ENCODE measurements around the gene TMX2.
"Not testable (repeated sequence)": the region's sequence is repeated elsewhere in the genome, so short reads cannot be mapped to it uniquely, and the experiment has no call there.

TMX2 gene, protein sequence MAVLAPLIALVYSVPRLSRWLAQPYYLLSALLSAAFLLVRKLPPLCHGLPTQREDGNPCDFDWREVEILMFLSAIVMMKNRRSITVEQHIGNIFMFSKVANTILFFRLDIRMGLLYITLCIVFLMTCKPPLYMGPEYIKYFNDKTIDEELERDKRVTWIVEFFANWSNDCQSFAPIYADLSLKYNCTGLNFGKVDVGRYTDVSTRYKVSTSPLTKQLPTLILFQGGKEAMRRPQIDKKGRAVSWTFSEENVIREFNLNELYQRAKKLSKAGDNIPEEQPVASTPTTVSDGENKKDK

DNA sequence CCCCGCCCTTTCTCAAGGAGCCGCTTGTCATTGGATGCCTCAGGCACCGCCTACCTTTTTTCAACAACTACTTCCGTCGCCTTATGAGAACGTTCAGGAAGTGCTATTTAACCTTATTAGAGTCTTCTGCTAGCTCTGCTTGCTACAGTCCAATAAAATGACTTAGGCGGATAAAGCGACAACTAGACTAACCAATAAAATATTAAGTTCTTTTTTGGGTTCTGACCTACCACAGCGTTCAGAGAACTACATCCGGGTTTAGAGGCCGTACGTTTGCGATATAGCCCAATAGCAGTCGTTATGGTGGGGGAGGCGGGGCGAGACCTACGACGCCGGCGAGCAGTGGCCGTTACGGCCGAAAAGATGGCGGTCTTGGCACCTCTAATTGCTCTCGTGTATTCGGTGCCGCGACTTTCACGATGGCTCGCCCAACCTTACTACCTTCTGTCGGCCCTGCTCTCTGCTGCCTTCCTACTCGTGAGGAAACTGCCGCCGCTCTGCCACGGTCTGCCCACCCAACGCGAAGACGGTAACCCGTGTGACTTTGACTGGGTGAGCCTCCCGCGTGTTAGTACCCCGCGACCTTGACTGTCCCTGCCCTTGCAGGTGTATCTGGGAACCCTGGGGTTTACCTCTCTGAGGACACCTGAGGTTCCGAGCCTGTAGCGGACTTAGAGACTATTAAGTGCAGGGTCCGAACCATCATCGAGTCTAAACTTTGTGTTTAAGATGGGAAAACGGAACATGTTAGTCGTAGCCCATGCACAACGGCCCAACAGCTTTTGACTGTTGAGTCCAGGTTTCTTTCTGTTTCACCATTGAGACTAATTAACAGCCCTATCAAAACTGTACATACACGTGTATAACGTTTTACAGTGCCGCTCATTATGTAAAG lies at the start of gene TMX2:
TSS of gene TMX2 (plus strand) at position 338 of the 895 bp plus-strand sequence. CDS start at position 364, 26 bp downstream.
- DNase-seq: peak; percentile 90 to 92

GRCh38 chr11:57662893-57663292 lies 49.5 kb upstream of the TMX2 start:
- no peak for DNase-seq

GRCh38 chr11:57663975-57664374 lies 48.4 kb upstream of the TMX2 start:
- DNase-seq: no peak

DNA sequence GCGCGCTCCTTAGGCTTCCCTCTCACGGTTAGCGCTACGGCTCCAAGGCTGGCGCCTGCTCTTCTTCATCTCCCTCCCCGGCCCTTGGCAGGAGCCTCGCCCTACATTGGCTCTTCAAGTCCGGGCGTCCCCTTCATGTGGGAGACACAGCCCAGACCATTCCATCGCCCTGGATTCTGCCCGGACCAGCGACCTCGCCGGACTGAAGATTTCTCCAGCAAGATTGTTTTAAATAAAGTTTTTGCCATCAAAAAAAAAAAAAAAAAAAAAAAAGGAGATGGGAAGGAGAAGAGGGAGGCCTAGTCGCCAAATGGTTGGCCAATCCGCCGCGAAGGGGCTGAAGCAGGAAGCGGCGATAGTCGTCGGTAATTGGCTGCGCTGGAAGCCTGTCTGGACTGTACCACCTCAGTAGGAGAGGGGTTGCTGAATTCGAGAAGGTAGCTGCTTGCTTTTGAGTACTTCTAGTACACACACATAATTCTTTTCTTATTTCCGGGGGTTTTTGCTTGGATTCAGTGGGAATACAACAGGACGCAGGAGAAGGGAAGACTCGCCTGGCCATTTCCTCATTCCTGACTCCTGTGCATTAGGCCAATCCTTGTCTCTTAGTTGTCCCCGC lies 45.2 kb upstream of the TMX2 start:
- DNase-seq: peak in 1 of 2 experiments; percentile 91

- peak; percentile 99 for DNase-seq
These were observed 44.5 kb upstream of the TMX2 start, which contains the start of gene ZDHHC5 for GRCh38 chr11:57667736-57668433. Gene ZDHHC5 (plus strand): TSS chr11:57668114. CDS start chr11:57673091, 4,977 bp downstream.

DNA sequence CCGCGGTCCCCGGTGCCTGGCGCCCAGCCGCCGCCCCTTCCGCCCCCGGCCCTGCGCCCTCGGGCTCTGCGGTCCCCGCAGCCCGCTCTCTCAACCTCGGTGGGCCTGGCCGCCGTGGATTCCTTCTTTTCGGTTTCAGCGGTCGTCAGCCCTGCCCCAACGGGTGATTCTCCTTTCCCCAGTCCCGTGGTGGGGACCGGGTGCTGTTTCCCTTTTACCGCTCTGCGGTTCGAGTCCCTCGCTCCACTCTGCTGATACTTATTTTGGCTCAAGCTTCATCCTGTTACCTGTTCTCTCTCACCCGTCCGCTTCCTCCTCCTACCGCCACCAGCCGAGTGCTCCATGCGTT lies 44.0 kb upstream of the TMX2 start:
- DNase-seq: no peak

- DNase-seq: no peak
These were observed 38.1 kb upstream of the TMX2 start for GRCh38 chr11:57674251-57674650.

- DNase-seq: no peak
These were observed 37.0 kb upstream of the TMX2 start for GRCh38 chr11:57675176-57675941.

- no peak for DNase-seq
These were observed 33.0 kb upstream of the TMX2 start for GRCh38 chr11:57679396-57679795.

DNA sequence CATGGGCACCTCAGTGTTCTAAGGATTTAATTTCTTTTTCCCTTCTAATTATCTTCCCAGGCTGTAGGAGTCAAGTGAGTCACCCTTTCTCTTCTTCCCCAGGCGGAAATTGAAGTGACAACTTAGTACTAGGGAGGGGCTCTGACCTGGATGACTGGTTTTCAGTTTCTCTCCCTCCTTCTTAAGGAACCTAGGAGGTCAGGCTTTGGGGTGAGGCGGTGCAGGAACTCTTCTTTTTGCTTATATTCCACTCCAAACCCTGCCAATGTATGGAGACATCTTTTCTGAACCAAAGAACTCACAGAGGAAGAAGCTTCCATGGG lies 31.9 kb upstream of the TMX2 start:
- no peak for DNase-seq

DNA sequence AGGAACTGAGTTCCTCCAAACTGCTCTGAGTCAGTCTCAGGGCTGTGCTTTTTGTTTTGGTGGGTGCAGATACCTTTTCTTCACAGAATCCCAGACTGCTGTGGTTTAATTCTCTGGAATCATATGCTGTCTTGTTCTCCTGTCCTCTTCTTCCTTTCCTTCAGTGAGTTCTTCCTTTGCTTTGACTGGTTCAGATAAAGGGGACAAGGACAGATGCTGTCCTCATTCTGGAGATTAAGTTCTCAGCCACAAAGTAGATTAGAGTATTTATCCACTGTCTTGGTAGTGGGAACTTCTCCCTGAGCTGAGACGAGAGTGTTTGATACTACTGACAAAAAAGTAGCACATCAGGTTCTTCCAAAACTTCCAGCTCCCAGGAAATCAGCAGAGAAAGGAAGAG lies 31.2 kb upstream of the TMX2 start:
- DNase-seq: no peak

GRCh38 chr11:57690474-57690873 lies 21.9 kb upstream of the TMX2 start:
- DNase-seq: not testable (repeated sequence)

GRCh38 chr11:57698843-57699365 lies 13.5 kb upstream of the TMX2 start:
- DNase-seq: no peak

- DNase-seq: no peak
These were observed 12.6 kb upstream of the TMX2 start for GRCh38 chr11:57699813-57700212.

- no peak for DNase-seq
These were observed 12.0 kb upstream of the TMX2 start for GRCh38 chr11:57700425-57700824.

DNA sequence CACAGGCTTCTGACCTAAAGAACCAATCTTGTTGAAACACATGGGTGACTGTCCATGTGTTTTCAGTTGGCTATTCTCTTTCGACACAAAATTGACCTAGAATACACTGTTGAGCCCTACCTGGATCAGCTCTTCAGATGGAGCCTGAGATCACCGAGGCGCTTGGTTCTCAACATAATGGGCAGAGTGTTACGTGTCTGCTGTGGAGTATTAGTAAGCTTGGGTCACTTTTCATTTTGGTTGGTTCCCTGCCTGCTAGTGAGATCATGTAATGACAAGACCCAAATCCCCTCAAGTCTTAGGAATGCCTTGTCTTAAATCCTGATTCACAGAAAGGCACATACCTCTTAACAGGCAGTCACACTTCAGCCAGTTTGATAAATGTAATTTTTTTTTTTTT lies 9.1 kb upstream of the TMX2 start:
- DNase-seq: no peak

DNA sequence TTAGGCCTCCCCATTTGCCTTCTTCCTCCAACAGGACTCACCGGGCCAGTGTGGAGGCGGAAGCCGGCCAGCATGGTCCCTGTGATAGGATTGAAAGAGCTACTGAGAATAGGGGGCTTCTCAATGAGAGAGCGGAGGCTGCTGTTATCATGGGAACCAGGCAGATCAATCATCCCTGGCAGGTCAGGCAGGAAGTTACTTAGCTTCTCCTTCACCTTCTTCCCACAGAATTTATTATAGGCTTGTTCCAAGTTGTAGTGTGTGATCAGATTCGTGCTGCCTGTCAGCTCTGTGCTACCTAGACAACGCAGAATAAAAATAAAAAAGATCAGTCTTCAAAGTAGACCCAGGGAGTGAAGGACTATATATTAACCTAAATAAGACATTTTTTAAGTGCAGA lies 7.5 kb upstream of the TMX2 start:
- no peak for DNase-seq

DNA sequence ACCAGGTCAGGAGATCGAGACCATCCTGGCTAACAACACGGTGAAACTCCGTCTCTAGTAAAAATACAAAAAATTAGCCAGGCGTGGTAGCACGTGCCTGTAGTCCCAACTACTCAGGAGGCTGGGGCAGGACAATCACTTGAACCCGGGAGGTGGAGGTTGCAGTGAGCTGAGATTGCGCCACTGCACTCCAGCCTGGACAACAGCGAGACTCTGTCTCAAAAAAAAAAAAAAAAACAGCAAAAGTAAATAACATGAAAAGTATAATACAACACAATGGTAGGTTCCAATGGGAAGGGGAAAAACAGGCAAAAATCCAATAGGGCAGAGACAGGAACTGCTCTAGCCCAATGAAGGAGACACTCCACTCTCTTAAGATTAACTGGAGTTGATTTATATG lies 7.0 kb upstream of the TMX2 start:
- not testable (repeated sequence) for DNase-seq

- DNase-seq: no peak
These were observed 2.5 kb upstream of the TMX2 start for GRCh38 chr11:57709802-57710367.

DNA sequence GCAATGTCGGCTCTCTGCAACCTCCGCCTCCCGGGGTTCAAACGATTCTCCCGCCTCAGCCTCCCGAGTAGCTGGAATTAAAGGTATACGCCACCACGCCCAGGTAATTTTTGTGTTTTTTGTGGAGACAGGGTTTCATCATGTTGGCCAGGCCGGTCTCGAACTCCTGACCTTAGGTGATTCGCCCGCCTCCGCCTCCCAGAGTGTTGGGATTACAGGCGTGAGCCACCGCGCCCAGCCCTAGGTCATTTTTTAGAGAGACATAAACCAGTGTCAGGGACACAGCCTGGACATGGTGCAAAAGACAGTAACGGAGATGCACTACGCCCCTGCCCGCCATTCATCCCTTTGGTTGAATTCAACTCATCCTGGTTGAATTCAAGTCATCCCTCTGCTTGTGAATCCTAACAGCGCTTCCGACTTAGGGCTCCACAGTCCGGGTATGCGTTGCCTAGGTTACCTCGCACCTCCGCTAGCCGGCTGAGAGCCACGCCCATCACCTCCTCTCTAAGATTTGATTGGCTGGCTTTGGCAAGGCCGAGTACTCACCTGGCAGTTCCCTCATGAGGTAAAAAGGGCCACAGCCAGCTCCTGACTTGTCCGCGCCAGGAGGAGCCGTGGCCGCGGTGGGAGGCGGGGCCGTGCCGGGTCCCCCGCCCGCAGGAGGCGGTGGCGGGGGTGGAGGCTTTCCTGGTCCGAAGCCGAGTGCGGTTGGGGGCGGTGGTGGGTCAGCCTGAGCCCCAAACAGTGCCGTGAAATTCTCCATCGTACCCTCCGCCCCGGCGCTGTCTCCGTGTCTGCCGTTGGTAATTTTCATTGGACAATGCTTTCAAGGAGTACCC lies 758 bp upstream of the TMX2 start, which contains the start of gene MED19:
TSS of gene MED19 (minus strand) at position 802 of the 842 bp plus-strand sequence. CDS start at position 766, 36 bp downstream.
- DNase-seq: peak; percentile 83 to 84

DNA sequence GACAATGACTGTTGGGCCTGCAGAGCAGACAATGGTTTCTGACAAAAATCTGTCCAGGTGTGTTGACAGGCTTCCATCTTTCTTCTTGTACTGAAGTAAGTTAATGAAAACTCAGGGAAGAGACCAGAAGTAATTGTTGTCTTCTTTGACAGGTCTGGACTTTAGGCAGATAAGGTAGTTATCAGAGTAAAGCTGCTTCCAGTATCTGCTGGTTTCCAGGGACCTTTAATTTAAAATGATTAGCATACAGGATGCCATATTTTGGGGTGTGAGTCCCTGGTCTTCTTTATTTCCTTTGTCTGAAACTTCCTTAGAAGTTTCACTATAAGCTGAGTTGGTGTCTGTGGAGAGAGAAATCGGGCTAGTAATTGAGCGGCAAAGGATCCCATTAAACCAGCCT lies 1.4 kb downstream of the TMX2 start:
- DNase-seq: no peak
